ENCODE results near the gene RSPH4A.

The RSPH4A gene

GRCh38 chr6:116615937-116616736 is at the start of gene RSPH4A:
Gene RSPH4A (plus strand): TSS chr6:116616479. CDS start chr6:116616624, 145 bp downstream.
- DNase-seq (ENCODE audit: low read depth) = peak; percentile 93
- peak within 1 kb of the TSS; percentile 77 for H3K4me3 ChIP-seq (ENCODE audit: low read depth, low read length)
- peak; percentile 29 for TF ChIP-seq CTCF (IDR thresholded peaks at IDR 0.05; ENCODE audit: low read depth, low read length, missing control alignments)
- in situ Hi-C loops (cut with HindIII; ENCODE audit: low sequenced_read_pairs) = no loop called here

- in situ Hi-C loops (cut with HindIII; ENCODE audit: low sequenced_read_pairs) = no loop called here
- no peak for DNase-seq (ENCODE audit: low read depth)
- H3K4me3 ChIP-seq (ENCODE audit: low read depth, low read length) = no peak overlapping the region
- no peak for TF ChIP-seq CTCF (IDR thresholded peaks at IDR 0.05; ENCODE audit: low read depth, low read length, missing control alignments)
Measured at GRCh38 chr6:116568111-116568510, 48.2 kb upstream of the RSPH4A start.

GRCh38 chr6:116568821-116569755 is 47.2 kb upstream of the RSPH4A start:
- in situ Hi-C loops (cut with HindIII; ENCODE audit: low sequenced_read_pairs) = no loop called here
- no peak overlapping the region for H3K4me3 ChIP-seq (ENCODE audit: low read depth, low read length)
- no peak for DNase-seq (ENCODE audit: low read depth)
- no peak for TF ChIP-seq CTCF (IDR thresholded peaks at IDR 0.05; ENCODE audit: low read depth, low read length, missing control alignments)

GRCh38 chr6:116570856-116571682 is 45.2 kb upstream of the RSPH4A start, which contains the start of gene RWDD1:
Gene RWDD1 (plus strand): TSS chr6:116571504. CDS start chr6:116571583, 79 bp downstream.
- peak within 1 kb of the TSS; percentile 65 for H3K4me3 ChIP-seq (ENCODE audit: low read depth, low read length)
- no peak for TF ChIP-seq CTCF (IDR thresholded peaks at IDR 0.05; ENCODE audit: low read depth, low read length, missing control alignments)
- peak; percentile 99 for DNase-seq (ENCODE audit: low read depth)
- in situ Hi-C loops (cut with HindIII; ENCODE audit: low sequenced_read_pairs) = no loop called here

GRCh38 chr6:116571683-116572000 is 44.6 kb upstream of the RSPH4A start:
- in situ Hi-C loops (cut with HindIII; ENCODE audit: low sequenced_read_pairs) = no loop called here
- H3K4me3 ChIP-seq (ENCODE audit: low read depth, low read length) = peak overlapping the region; percentile 65
- TF ChIP-seq CTCF (IDR thresholded peaks at IDR 0.05; ENCODE audit: low read depth, low read length, missing control alignments) = no peak
- DNase-seq (ENCODE audit: low read depth) = no peak

GRCh38 chr6:116572162-116572561 is 44.1 kb upstream of the RSPH4A start:
- in situ Hi-C loops (cut with HindIII; ENCODE audit: low sequenced_read_pairs) = no loop called here
- no peak for DNase-seq (ENCODE audit: low read depth)
- H3K4me3 ChIP-seq (ENCODE audit: low read depth, low read length) = peak overlapping the region; percentile 65
- TF ChIP-seq CTCF (IDR thresholded peaks at IDR 0.05; ENCODE audit: low read depth, low read length, missing control alignments) = no peak

Data from astrocyte of the cerebellum (primary cell).